ENCODE measurements around the gene SLC25A21. TPM values are rescaled to one million over a fixed set of nuclear protein-coding genes. Genes with fewer than 3 reads are reported as not detected.

Gene SLC25A21
- total and polyA plus RNA-seq, 2 donors (not counting 1 experiment from before 2014, with no cell fraction given): 0.50 to 0.62 TPM

GRCh38 chr14:36791402-36791801 is 381.0 kb downstream of the SLC25A21 start:
- Histone ChIP-seq H3K36me3 (ENCODE audit: control insufficient read depth, insufficient read depth, low read length) (no peaks in the 10 kb centered on the region), H3K4me2 (ENCODE audit: extremely low read depth, insufficient read depth, low read length) (no peak overlapping the region), H3K4me1 (ENCODE audit: control insufficient read depth, extremely low read depth, insufficient read depth, low read length) (no peaks in the 10 kb centered on the region), H3K79me2 (ENCODE audit: control insufficient read depth, insufficient read depth, low read length) (no peaks in the 10 kb centered on the region), H3K9me3 (ENCODE audit: control insufficient read depth, insufficient read depth, low read depth, low read length) (no peaks in the 10 kb centered on the region), H4K20me1 (ENCODE audit: control insufficient read depth, extremely low read depth, insufficient read depth, low read length) (no peaks in the 10 kb centered on the region), H3K27me3 (ENCODE audit: control insufficient read depth, insufficient read depth, low read length) (no peaks in the 10 kb centered on the region), H2AFZ (ENCODE audit: low read length) (no peak overlapping the region), H3K4me3 (replicated peaks in 1 of 4; ENCODE audit: control extremely low read depth in 1 of 4, insufficient read depth in 1 of 4, low read depth in 3 of 4, low read length in 4 of 4) (no peak overlapping the region), H3K27ac (ENCODE audit: insufficient read depth, low read length) (no peak overlapping the region), H3K9ac (ENCODE audit: insufficient read depth, low read length) (no peak overlapping the region)
- DNase-seq (ENCODE audit: low read depth in 2 of 2): no peak
- no peak for TF ChIP-seq CTCF (conservative IDR thresholded peaks at IDR 0.05 in 1 of 2, IDR thresholded peaks at IDR 0.05 in 1 of 2; ENCODE audit: low read depth in 1 of 2, low read length in 2 of 2)
- no peak for TF ChIP-seq EZH2 (IDR thresholded peaks at IDR 0.05; ENCODE audit: low read length, missing control alignments)

- H3K9ac ChIP-seq (ENCODE audit: insufficient read depth, low read length): no peak overlapping the region
- no peak for DNase-seq (ENCODE audit: low read depth in 2 of 2)
- TF ChIP-seq CTCF (conservative IDR thresholded peaks at IDR 0.05 in 1 of 2, IDR thresholded peaks at IDR 0.05 in 1 of 2; ENCODE audit: low read depth in 1 of 2, low read length in 2 of 2): no peak
These were observed 386.9 kb downstream of the SLC25A21 start for GRCh38 chr14:36785511-36785910.

GRCh38 chr14:36784541-36784940 is 387.9 kb downstream of the SLC25A21 start:
- H3K9ac ChIP-seq (ENCODE audit: insufficient read depth, low read length): no peak overlapping the region
- no peak overlapping the region for H3K4me2 ChIP-seq (ENCODE audit: extremely low read depth, insufficient read depth, low read length)
- H4K20me1 ChIP-seq (ENCODE audit: control insufficient read depth, extremely low read depth, insufficient read depth, low read length): no peaks in the 10 kb centered on the region
- no peak overlapping the region for H3K27ac ChIP-seq (ENCODE audit: insufficient read depth, low read length)
- no peaks in the 10 kb centered on the region for H3K36me3 ChIP-seq (ENCODE audit: control insufficient read depth, insufficient read depth, low read length)
- H2AFZ ChIP-seq (ENCODE audit: low read length): no peak overlapping the region
- H3K9me3 ChIP-seq (ENCODE audit: control insufficient read depth, insufficient read depth, low read depth, low read length): no peaks in the 10 kb centered on the region
- H3K27me3 ChIP-seq (ENCODE audit: control insufficient read depth, insufficient read depth, low read length): no peaks in the 10 kb centered on the region
- TF ChIP-seq CTCF (conservative IDR thresholded peaks at IDR 0.05 in 1 of 2, IDR thresholded peaks at IDR 0.05 in 1 of 2; ENCODE audit: low read depth in 1 of 2, low read length in 2 of 2) (no peak), EZH2 (IDR thresholded peaks at IDR 0.05; ENCODE audit: low read length, missing control alignments) (no peak)
- H3K79me2 ChIP-seq (ENCODE audit: control insufficient read depth, insufficient read depth, low read length): no peaks in the 10 kb centered on the region
- H3K4me3 ChIP-seq (replicated peaks in 1 of 4; ENCODE audit: control extremely low read depth in 1 of 4, insufficient read depth in 1 of 4, low read depth in 3 of 4, low read length in 4 of 4): no peak overlapping the region
- DNase-seq (ENCODE audit: low read depth in 2 of 2): peak in 1 of 2 donors; percentile 6
- H3K4me1 ChIP-seq (ENCODE audit: control insufficient read depth, extremely low read depth, insufficient read depth, low read length): no peaks in the 10 kb centered on the region

More at GRCh38 chr14:36785511-36785910, 386.9 kb downstream of the SLC25A21 start:
- Histone ChIP-seq H3K79me2 (ENCODE audit: control insufficient read depth, insufficient read depth, low read length) (no peaks in the 10 kb centered on the region), H3K4me3 (replicated peaks in 1 of 4; ENCODE audit: control extremely low read depth in 1 of 4, insufficient read depth in 1 of 4, low read depth in 3 of 4, low read length in 4 of 4) (no peak overlapping the region), H3K9me3 (ENCODE audit: control insufficient read depth, insufficient read depth, low read depth, low read length) (no peaks in the 10 kb centered on the region), H2AFZ (ENCODE audit: low read length) (no peak overlapping the region), H3K4me1 (ENCODE audit: control insufficient read depth, extremely low read depth, insufficient read depth, low read length) (no peaks in the 10 kb centered on the region), H3K36me3 (ENCODE audit: control insufficient read depth, insufficient read depth, low read length) (no peaks in the 10 kb centered on the region), H3K4me2 (ENCODE audit: extremely low read depth, insufficient read depth, low read length) (no peak overlapping the region), H3K27me3 (ENCODE audit: control insufficient read depth, insufficient read depth, low read length) (no peaks in the 10 kb centered on the region), H3K27ac (ENCODE audit: insufficient read depth, low read length) (no peak overlapping the region), H4K20me1 (ENCODE audit: control insufficient read depth, extremely low read depth, insufficient read depth, low read length) (no peaks in the 10 kb centered on the region)
